ENCODE results near the gene C16orf86.

C16orf86 gene

DNA sequence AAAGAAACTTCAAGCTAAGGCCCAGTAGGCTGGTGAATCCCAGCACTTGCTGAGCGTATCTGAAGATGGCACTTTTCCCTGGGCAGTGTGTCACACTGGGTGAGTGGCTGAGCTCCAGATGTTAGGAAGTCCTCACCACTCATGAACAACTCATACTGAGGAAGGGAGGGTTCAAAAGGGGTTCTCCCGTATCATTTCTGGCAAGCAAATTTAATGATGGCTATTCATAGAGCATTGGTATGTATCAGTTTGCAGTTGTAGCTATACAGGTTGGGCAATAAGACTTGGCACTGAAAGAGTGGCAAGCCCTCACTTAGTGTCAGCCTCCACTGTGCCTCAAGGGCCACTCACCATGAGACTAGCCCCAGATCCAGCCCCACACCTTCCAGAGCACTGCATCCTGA is 41.8 kb downstream of the C16orf86 start:
- TF ChIP-seq, protein P1, sequence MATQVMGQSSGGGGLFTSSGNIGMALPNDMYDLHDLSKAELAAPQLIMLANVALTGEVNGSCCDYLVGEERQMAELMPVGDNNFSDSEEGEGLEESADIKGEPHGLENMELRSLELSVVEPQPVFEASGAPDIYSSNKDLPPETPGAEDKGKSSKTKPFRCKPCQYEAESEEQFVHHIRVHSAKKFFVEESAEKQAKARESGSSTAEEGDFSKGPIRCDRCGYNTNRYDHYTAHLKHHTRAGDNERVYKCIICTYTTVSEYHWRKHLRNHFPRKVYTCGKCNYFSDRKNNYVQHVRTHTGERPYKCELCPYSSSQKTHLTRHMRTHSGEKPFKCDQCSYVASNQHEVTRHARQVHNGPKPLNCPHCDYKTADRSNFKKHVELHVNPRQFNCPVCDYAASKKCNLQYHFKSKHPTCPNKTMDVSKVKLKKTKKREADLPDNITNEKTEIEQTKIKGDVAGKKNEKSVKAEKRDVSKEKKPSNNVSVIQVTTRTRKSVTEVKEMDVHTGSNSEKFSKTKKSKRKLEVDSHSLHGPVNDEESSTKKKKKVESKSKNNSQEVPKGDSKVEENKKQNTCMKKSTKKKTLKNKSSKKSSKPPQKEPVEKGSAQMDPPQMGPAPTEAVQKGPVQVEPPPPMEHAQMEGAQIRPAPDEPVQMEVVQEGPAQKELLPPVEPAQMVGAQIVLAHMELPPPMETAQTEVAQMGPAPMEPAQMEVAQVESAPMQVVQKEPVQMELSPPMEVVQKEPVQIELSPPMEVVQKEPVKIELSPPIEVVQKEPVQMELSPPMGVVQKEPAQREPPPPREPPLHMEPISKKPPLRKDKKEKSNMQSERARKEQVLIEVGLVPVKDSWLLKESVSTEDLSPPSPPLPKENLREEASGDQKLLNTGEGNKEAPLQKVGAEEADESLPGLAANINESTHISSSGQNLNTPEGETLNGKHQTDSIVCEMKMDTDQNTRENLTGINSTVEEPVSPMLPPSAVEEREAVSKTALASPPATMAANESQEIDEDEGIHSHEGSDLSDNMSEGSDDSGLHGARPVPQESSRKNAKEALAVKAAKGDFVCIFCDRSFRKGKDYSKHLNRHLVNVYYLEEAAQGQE (IDR thresholded peaks at IDR 0.05; ENCODE audit: insufficient read depth in 1 of 2, low read depth in 2 of 2, low read length in 2 of 2), result no peak
- no peak for TF ChIP-seq FOXP2 (optimal IDR thresholded peaks at IDR 0.05; ENCODE audit: borderline replicate concordance, extremely low read depth, extremely low read length, insufficient read depth)
- TF ChIP-seq TAF1 (IDR thresholded peaks at IDR 0.05; ENCODE audit: borderline replicate concordance, insufficient read depth, low read length), result no peak
- no peak for TF ChIP-seq SIN3A (IDR thresholded peaks at IDR 0.05; ENCODE audit: borderline replicate concordance, insufficient read depth, low read length)
- no peak for TF ChIP-seq POLR2AphosphoS5 (IDR thresholded peaks at IDR 0.05; ENCODE audit: low read depth, low read length)

DNA sequence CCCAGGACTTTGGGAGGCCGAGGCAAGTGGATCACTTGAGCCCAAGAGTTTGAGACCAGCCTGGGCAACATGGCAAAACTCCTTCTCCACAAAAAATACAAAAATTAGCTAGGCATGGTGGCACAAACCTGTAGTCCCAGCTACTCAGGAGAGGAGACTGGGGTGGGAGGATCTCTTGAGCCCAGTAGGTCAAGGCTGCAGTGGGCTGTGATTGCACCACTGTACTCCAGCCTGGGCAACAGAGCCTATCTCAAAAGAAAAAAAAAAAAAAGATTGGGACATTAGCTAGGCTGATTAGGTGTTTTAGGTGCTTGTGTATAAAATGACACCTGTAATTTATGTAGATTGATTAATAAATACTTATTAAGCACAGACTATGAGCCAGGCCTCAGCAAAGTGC is 42.4 kb downstream of the C16orf86 start:
- no peak for TF ChIP-seq FOXP2 (optimal IDR thresholded peaks at IDR 0.05; ENCODE audit: borderline replicate concordance, extremely low read depth, extremely low read length, insufficient read depth)
- no peak for TF ChIP-seq SIN3A (IDR thresholded peaks at IDR 0.05; ENCODE audit: borderline replicate concordance, insufficient read depth, low read length)
- TF ChIP-seq, protein P1 (IDR thresholded peaks at IDR 0.05; ENCODE audit: insufficient read depth in 1 of 2, low read depth in 2 of 2, low read length in 2 of 2), result no peak
- no peak for TF ChIP-seq POLR2AphosphoS5 (IDR thresholded peaks at IDR 0.05; ENCODE audit: low read depth, low read length)
- no peak for TF ChIP-seq TAF1 (IDR thresholded peaks at IDR 0.05; ENCODE audit: borderline replicate concordance, insufficient read depth, low read length)

DNA sequence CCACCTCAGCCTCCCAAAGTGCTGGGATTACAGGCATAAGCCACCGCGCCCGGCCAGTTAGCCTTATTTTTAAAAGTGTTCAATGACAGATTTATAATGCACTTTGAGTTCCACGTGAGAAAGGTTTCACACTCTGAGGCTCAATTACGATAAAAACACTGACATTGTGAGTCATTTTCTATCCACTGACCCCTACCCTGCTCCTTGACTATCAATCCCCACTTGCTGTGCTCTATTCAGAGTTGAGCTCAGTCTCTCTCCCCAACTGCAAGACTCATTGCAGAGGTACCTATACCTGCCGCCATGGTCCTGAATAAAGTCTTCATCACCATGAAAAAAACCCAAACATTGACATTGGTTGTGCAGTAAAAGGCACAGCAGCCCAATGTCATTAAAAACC is 44.0 kb downstream of the C16orf86 start:
- TF ChIP-seq, protein P1 (IDR thresholded peaks at IDR 0.05; ENCODE audit: insufficient read depth in 1 of 2, low read depth in 2 of 2, low read length in 2 of 2), result no peak
- no peak for TF ChIP-seq FOXP2 (optimal IDR thresholded peaks at IDR 0.05; ENCODE audit: borderline replicate concordance, extremely low read depth, extremely low read length, insufficient read depth)

DNA sequence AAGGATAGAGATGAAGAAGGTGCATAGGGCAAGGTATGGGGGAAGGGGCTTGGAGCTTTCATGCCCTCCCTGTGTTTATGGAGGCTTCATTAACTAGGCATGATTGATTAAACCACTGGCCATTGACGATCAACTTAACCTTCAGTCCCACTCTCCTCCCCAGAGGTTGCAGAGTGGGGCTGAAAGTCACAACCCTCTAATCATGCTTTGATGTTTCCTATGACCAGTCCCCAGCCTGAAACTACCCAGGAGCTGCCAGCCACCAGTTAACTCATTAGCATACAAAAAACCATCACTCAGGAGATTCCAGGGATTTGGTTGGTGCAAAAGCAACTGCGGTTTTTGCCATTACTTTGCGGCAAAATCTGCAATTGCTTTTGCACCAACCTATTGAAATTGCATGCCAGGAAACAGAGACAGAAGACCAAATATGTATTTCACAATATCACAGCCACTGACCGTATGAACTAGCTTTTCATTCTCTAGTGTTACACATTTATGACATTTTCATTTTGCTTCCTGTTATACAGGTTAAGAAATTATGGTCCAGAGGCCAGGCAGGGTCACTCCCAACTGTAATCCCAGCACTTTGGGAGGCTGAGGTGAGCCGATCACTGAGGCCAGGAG is 47.1 kb downstream of the C16orf86 start:
- TF ChIP-seq, protein P1 (IDR thresholded peaks at IDR 0.05; ENCODE audit: insufficient read depth in 1 of 2, low read depth in 2 of 2, low read length in 2 of 2), result no peak
- TF ChIP-seq TAF1 (IDR thresholded peaks at IDR 0.05; ENCODE audit: borderline replicate concordance, insufficient read depth, low read length) (no peak), FOXP2 (optimal IDR thresholded peaks at IDR 0.05; ENCODE audit: borderline replicate concordance, extremely low read depth, extremely low read length, insufficient read depth) (no peak), SIN3A (IDR thresholded peaks at IDR 0.05; ENCODE audit: borderline replicate concordance, insufficient read depth, low read length) (no peak), POLR2AphosphoS5 (IDR thresholded peaks at IDR 0.05; ENCODE audit: low read depth, low read length) (no peak)

DNA sequence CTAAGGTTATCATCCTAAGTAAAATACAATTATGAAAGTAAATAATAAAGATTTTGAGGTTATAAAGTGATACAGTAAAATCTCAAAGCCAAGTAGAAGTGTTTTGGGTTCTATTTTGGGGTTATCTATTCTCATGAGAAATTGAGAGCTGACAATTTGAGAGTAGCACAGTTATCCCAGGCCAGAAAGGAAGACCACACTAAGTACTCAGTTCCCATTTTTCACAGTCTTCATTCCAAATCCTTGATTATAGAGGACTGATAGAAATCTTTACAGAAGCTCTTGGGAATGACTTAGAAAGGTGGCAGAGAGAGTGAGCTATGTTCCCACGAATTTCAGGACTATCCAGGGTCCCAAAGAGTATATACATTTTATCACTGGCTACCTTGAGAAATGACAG is 47.9 kb downstream of the C16orf86 start:
- TF ChIP-seq POLR2AphosphoS5 (IDR thresholded peaks at IDR 0.05; ENCODE audit: low read depth, low read length) (no peak), SIN3A (IDR thresholded peaks at IDR 0.05; ENCODE audit: borderline replicate concordance, insufficient read depth, low read length) (no peak)

All from PFSK-1 (cell line).